ENCODE results near the gene IGSF9.

Gene IGSF9

GRCh38 chr1:159931795-159932173, 13.6 kb downstream of the IGSF9 start:
- no peak for DNase-seq

GRCh38 chr1:159931101-159931794, 14.2 kb downstream of the IGSF9 start:
- no peak for DNase-seq

GRCh38 chr1:159930634-159931033, 14.8 kb downstream of the IGSF9 start:
- no peak for DNase-seq

DNA sequence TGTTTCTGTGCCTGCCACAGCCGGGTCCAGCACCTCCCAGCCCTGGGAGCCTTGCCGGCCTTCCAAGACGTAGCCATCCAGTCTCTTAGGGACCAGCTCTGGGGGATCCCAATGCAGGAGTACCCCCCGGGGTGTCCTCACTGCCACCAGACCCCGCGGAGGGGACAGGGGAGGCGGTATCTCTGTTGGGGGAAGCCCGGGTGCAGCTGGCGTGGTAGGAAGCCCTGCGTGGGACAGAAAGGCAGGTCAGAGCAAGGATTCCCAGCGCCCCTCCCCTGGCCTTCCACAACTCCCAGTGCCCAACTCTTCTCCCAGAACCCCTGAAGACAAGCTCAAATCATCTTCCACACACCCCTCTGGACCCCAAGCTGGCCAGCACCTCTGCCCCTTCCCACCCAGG, 15.2 kb downstream of the IGSF9 start:
- DNase-seq = no peak

DNA sequence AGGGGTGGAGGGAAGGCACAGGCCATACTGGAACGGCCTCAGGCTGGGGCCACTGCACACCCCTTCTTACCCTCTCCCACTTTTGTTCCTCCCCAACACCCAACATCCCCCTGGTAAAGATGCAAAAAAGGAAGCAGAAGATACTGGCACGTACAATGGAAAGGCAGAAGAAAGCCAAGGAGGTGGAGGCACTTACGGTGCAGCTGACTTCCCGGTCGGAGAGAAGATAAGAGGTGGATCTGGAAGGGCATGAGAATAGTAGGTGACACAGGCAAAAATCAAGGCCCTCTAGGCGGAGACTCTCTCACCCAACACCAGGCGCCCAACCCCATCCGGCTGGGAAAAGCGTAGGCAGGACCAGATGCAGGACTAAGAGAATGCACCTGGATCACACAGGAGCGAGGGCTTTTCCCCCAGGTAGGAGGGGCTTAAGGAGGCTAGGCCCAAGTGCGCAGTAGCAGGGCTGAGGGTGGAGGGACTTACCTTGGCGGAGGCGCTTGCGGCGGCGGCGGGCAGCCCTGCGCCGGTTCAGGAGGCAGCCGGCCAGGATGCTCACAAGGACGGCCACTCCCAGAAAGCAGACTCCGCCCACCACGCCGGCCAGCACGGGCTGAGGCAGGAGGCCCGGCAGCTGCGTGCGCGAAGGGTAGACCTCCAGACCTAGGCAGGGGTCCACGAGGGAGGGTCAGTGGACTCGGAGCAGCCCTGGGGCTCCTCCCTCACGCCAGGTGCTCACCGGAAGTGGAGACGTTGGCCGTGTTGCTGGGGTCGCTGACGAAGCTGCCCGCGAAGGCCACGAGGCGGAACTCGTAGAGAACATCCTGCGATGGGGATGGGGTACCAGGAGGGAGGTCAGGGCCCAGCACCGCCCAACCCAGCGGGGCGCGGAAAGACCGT, 16.0 kb downstream of the IGSF9 start:
- no peak for DNase-seq

DNA sequence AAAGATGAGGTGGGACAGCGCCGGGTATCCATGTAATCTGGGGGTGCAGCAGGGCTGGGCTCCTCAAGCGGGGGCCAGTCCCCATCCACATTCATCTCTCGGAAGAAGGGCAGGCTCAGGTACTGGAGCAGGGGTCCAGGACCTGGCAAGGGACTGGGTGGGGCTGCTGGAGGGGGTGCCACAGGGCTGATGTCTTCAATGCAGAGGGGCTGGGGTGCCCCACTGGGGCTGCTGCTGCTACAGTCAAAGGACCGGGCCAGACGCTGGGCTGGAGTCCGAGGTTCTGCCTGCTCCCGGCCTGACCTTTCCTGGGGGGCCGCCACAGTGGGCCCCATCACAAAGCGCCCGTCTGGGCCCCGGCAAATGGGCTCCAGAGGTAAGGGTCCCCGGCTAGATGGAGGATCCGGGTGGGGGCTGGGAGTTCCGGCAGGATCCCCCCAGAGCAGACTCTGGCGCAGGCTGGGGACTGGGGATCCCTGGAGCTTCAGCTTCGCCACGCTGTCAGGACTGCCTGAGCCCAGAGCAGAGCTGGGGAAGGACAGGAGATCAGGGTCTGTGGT, 16.8 kb downstream of the IGSF9 start:
- no peak for DNase-seq

DNA sequence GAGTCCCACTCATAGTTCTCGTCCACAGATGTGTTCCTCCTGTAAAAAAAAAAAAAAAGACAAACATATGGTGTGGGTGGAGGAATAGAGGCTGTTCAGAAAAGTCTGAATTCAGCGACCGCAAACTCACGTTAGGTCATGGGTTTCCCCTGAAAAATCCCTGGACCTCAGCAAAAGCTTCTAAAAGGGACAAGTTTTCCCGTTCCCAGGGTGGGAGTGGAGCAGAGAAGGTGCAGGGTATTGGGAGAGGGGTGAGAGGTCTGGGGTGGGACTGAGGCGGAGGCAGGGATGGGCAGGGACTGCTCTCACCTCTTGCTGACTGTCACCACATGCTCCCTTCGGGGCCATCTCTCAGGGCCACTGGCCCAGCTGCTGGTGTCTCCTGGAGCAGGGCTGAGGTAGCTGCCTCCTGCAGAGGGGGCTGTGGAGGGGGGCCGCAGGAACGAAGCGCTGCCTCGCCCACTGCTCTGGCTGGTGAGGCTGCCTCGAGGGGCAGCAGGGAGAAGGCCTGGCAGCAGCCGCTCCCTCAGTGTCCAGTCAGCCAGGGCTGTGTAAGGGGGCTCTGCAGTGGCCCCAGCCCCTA, 17.5 kb downstream of the IGSF9 start:
- DNase-seq = no peak

GRCh38 chr1:159927211-159927848, 18.1 kb downstream of the IGSF9 start:
- no peak for DNase-seq

- no peak for DNase-seq
These were observed 19.7 kb downstream of the IGSF9 start for GRCh38 chr1:159925719-159926078.

DNA sequence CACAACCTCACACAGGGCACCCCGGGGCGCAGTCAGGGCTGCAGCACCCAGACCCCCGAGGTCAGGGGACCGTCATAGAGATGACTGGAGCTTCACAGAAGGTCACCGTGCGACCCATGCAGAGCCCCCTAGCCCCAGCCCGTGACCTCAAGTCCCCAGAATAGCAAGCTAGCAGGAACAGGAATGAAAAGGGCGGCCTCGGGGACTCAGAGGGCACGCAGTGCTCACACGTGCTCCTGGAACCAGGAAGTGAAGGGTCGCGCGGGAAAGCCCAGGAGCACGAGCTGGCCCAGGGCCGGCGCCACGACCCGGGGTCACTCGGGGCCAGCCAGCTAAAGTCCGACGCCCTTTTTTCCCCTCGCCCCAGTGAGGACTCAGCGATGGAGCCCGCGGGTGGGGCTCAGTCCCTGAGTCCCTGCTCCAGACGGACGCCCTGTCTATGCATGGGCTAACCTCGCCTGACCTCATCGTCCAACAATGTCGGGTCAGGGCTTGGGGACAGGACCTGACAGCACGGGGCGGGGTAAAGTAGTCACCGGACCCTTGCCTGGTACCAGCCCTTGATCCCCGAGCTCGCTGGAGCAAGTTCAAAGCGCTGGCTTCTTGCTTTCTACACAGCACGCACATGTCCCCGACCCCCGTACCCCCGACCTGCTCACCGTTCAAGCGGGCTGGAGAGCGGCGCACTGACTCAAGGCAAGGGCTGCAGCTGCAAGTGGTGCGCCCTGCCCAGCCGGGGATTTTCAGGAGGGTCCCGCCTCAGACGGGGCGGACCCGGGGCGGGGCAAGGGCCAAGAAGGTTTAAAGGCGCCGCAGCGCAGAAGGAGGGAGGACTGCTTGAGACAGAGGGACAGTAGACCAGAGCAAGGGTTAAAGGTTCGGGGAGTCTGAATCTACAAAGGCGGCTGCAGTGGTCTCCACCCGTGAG, 20.4 kb downstream of the IGSF9 start, which contains the start of gene TAGLN2:
Gene TAGLN2, minus strand, starts transcription at position 717 of the 928 bp plus-strand sequence. CDS start 4,998 bp downstream, outside the sequence.
- peak; percentile 89 for DNase-seq

DNA sequence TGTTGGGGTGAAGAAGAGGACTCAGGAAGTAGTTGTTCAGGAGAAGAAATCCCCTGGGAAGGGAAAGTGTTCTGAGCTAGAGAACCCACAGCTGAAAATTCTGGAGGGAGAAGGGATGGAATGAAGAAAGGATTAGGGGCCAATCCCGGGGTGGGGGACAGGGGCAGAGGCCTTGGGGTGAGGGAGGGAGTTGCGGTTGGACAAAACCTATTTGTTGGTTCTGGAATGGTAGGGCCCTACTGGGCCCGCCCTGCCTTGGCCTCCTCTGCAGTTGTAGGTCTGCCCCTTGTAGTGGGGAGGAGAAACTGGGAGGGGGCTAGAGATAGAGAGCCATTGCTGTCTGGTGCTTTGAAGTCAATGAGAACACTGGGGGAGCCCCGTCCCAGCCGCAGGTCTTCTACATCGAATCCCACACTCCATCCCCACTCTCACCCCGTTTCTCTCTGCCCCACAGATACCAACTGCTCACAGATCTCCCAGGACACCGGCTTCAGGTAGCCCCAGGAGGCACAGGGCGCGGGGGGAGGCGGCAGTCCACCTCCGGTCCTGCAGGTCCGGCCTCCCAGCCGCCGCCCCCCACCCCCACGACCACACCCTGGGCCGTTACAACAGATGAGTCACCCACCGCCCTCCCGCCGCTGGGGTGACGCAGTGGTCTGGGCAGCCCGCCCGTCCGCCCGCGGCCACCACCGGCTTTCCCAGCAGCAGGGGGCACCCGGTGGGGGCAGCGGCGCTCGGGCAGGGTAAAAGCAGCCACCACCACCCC, 21.2 kb downstream of the IGSF9 start:
- DNase-seq = peak; percentile 88

DNA sequence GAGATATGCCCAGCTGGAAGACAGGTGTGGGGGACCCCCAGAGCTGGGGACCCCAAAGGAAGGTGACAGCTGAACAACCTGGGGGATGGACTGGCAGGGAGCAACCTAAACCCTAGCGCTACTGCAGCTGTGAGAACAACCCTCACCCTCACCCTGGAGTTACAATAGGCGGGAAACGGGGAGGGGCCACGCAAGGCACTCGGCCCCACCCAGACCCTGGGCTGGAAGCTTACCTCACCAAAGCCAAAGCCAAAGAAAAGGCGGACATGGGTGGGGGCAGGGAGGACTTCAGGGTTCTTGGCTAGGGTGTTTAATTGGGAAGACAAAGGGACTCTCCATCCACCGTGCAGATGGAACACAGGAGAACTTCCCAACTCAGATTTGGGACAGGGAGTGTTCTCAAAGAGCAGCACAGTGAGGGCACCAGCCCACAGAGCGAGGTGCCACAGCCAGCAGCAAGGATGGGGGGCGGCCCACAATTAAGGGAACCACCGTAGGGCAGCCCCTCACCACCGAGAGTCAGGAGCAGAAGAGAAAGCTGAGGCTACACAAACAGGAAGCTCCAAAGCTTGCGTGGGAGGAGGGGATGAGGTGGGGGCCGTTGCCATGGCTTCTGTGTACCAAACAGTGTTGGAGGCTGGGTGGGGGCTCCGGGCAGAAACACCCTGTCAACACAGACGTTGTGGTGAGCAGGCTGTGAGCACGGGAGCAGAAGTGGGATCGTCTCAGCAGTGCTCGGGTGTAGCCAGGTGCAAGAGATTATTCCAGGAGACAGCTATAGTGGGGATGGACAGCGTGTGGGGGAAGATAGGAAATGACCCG, 22.0 kb downstream of the IGSF9 start:
- peak; percentile 80 for DNase-seq

DNA sequence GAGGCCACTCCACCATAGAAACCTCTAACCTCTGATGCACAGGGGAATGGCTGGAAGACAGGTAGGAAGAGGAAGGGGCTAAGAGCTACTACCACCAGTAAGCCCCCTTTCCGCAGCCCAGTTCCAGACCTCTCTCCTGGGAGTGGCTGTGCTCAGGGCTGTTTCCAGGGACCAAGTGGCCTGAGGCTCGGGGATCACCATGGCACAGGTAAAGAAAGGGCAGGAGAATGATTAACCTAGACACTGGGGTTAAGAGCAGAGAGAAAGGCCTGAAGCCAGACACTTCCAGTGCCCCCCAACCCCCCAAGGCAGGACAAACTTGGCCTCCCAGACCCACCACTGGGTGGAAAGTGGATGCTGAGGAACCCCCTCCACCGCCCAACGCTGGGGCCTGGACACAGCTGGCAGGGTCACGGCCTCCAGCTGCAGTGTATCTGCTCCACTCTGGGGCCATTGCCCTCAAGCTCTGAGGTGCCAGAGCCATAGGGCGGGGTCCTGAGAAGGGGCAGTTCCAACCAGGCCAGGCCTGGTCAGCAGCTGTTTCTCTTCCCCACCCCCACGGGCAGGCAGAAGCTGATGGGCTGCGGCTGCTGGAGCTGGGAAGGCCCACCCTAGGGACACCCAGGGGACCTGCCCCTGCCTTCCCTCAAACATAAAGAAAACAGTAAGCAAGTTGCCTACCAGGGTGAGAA, 22.8 kb downstream of the IGSF9 start:
- no peak for DNase-seq

GRCh38 chr1:159921700-159922504, 23.5 kb downstream of the IGSF9 start:
- peak; percentile 21 for DNase-seq

GRCh38 chr1:159921251-159921650, 24.2 kb downstream of the IGSF9 start:
- DNase-seq = no peak

- DNase-seq = no peak
These were observed 24.8 kb downstream of the IGSF9 start for GRCh38 chr1:159920651-159921050.

- no peak for DNase-seq
These were observed 25.2 kb downstream of the IGSF9 start for GRCh38 chr1:159920202-159920601.

- DNase-seq = no peak
These were observed 26.1 kb downstream of the IGSF9 start for GRCh38 chr1:159919236-159919865.

Data from fibroblast of skin of right quadriceps (primary cell).